Epithelial cell of esophagus (primary cell): Measurements from ENCODE around the gene EPHB2.

Experiments used
- DNase-seq: peaks from one replicate; pipeline ENCODE4 v3.0.0; 2010; ENCODE audit warnings: low read depth
- H3K4me3 ChIP-seq: 2 replicates; pipeline ENCODE4 v1.5.1; 2011; ENCODE audit warnings: mild to moderate bottlenecking, low read length, control low read depth
- TF ChIP-seq, protein P1 (sequence below): IDR thresholded peaks from 2 replicates; pipeline ENCODE4 v1.5.1; 2011; ENCODE audit warnings: low read depth, mild to moderate bottlenecking, low read length, control low read depth, inconsistent platforms; ENCODE audit not compliant: insufficient read depth; ENCODE audit errors: missing control alignments

Gene EPHB2

DNA sequence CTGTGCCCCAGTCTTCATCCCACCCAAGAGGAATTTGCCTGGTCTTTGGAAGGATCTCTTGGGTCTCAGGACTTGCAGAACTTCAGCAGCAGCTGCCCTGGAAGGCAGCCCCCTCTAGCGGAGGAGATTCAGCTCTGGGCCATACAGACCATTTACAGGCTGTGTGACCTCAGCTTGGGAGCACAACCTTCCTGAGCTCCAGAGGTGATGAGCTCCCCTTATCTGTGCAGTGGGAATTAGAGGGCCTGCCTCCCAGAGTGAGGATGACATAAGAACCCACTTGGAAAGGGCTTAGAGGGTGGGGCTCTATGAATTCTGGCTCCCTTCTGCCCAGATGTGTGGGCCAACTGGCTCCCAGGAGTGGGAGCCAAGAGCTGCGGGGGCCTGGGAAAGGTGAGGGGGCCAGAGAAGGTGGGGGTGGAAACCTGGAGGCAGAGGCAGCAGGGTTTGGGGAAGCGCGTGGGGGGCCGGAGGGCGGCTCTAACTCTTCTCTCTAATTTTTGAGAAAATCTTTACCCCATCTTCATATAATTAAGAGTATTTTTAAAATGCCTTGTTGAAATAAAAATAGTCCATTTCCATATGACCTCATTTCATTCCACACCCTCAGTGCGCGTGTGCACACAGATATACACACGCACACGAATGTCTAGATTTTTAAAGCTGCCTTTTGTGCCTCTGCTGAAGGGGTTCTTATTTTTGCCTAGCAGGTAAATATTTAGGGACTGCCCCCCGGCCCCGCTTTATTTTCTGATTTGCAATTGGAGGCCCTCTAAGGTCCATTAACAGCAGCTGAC, 21.5 kb downstream of the EPHB2 start:
- TF ChIP-seq, protein P1, sequence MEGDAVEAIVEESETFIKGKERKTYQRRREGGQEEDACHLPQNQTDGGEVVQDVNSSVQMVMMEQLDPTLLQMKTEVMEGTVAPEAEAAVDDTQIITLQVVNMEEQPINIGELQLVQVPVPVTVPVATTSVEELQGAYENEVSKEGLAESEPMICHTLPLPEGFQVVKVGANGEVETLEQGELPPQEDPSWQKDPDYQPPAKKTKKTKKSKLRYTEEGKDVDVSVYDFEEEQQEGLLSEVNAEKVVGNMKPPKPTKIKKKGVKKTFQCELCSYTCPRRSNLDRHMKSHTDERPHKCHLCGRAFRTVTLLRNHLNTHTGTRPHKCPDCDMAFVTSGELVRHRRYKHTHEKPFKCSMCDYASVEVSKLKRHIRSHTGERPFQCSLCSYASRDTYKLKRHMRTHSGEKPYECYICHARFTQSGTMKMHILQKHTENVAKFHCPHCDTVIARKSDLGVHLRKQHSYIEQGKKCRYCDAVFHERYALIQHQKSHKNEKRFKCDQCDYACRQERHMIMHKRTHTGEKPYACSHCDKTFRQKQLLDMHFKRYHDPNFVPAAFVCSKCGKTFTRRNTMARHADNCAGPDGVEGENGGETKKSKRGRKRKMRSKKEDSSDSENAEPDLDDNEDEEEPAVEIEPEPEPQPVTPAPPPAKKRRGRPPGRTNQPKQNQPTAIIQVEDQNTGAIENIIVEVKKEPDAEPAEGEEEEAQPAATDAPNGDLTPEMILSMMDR = peak; percentile 30
- H3K4me3 ChIP-seq = no peak overlapping the region
- DNase-seq = no peak

DNA sequence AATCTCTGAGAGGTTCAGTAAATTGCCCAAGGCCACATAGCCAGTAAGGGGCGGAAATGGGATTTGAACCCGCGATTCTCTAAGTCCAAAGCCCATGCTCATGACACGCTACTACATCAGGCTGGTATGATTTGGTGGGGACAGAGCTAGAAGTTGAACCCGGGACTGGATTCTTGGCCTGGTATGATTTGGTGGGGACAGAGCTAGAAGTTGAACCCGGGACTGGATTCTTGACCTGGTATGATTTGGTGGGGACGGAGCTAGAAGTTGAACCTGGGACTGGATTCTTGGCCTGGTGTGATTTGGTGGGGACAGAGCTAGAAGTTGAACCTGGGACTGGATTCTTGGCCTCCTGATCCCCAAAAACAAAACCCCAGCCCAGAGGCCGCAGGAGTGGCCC, 23.0 kb downstream of the EPHB2 start:
- DNase-seq = no peak
- TF ChIP-seq, protein P1 = no peak
- H3K4me3 ChIP-seq = no peak overlapping the region

DNA sequence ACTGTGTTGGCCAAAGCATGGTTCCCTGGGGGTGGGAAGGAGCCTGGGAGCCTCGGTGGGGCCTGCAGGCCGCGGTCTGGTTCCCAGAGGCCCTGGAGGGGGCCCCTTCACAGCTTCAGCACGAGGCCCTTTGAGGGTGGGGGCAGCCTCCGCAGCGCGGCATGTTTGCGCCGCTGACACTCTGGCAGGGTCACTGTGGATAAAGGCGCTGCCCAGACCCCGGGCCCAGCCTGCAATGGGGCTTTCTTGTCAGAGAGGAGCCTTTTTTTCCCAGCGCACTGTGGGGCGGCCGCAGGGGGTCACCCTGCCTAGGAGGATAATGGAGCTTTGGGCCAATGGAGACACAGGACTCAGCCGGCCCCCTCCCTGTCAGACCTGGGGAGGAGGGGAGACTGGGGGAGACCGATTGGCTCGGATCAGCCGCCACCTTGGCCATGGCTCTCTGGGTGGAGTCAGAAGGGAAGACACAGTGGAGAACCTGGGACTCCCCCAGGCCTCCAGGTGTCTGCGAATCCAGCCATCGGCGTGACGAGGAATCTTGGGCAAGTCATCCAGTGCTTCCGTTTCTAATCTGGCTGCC, 26.0 kb downstream of the EPHB2 start:
- TF ChIP-seq, protein P1 = no peak
- DNase-seq = no peak
- no peak overlapping the region for H3K4me3 ChIP-seq

DNA sequence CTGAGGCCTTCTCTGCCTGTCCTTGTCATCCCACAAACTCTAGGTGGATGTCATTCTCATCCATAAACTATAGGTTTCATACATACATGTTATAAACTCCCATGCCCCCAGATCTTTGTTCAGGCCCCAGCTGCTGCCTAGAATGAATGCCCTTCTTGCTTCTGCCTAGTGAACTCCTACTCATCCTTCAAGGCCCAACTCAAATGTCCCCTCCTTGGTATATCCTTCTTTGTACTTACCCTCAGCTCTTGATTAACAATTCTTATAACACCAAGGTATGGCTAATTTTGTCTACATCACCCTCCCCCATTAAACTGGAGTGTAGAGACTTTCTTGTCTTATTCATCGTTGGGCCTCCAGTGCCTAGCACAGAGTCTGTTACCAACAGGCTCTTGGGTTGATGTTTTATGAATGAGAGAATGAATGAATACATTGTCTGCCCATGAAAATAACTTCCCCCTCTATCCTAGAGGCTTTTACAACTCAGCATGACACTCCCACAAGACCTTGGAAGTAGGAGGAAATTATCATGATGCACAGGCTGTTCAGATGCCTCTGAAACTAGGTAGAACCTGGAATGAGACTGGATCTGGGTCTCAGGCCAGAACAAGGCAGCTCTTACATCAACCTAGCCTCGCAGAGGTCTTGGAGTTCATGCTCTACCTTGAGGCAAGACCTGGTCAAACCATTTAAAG, 26.9 kb downstream of the EPHB2 start:
- H3K4me3 ChIP-seq = no peak overlapping the region
- DNase-seq = no peak
- TF ChIP-seq, protein P1 = no peak

DNA sequence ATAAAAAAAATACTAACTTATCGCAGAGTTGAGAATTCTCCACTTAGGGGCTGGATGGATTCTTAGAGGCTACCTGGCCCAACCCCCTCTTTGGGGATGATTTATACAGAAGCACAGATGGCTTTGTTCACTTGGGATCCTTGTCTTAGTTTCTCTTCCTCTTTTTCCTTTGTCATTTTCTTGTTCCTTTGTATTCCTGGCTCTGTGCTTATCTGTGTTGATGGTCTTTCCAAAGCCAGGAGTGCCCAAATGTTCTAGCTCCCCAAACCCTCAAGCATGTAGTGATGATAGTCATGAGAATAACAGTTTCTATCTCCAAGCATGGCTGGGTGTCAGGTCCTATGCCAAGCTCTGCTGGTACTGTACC, 27.4 kb downstream of the EPHB2 start:
- no peak for DNase-seq
- TF ChIP-seq, protein P1 = no peak
- no peak overlapping the region for H3K4me3 ChIP-seq

DNA sequence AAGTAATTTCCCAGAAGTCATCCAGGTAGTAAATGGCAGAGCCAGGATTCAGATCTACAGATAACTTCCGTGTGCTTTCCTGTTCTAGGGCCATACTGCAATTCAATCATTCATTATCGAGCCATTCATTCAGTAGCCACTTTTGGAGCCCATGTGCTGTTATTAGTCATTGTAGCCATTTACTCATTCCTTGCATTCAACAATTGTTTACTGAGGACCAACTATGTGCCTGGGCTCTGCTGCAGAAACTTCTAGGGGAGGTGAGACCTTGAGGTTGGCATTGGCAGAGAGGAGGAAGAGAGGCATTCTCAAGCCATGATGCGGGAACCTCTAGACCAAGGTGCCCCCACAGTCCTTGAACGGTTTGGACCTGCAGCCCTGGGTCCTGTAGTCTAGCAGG, 27.9 kb downstream of the EPHB2 start:
- DNase-seq = peak; percentile 50
- TF ChIP-seq, protein P1 = no peak
- H3K4me3 ChIP-seq = no peak overlapping the region
